ENCODE measurements around the gene UBE3B.

UBE3B gene

DNA sequence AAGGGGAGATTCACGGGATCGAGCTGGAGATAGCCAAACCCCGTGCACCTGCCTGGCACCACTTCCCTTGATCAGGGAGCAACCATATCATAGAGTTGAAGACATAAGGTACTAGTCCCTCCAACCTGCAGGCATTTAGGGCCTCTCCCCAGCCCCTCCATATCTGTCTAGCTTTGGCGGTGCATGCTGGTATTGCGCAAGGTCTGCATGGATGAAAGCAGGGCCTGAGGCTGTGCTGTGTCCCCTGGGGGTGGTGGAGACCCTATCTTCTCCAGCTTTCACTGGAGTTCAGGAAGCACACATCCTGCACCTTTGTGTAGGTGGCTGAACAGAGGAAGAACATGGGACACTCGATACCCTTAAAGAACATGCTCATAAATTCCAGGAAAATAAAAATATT lies 47.2 kb upstream of the UBE3B start:
- TF ChIP-seq, protein P1, sequence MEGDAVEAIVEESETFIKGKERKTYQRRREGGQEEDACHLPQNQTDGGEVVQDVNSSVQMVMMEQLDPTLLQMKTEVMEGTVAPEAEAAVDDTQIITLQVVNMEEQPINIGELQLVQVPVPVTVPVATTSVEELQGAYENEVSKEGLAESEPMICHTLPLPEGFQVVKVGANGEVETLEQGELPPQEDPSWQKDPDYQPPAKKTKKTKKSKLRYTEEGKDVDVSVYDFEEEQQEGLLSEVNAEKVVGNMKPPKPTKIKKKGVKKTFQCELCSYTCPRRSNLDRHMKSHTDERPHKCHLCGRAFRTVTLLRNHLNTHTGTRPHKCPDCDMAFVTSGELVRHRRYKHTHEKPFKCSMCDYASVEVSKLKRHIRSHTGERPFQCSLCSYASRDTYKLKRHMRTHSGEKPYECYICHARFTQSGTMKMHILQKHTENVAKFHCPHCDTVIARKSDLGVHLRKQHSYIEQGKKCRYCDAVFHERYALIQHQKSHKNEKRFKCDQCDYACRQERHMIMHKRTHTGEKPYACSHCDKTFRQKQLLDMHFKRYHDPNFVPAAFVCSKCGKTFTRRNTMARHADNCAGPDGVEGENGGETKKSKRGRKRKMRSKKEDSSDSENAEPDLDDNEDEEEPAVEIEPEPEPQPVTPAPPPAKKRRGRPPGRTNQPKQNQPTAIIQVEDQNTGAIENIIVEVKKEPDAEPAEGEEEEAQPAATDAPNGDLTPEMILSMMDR (conservative IDR thresholded peaks at IDR 0.05; ENCODE audit: low read length) = no peak
- no peak for TF ChIP-seq EZH2phosphoT487 (IDR thresholded peaks at IDR 0.05; ENCODE audit: borderline replicate concordance)

DNA sequence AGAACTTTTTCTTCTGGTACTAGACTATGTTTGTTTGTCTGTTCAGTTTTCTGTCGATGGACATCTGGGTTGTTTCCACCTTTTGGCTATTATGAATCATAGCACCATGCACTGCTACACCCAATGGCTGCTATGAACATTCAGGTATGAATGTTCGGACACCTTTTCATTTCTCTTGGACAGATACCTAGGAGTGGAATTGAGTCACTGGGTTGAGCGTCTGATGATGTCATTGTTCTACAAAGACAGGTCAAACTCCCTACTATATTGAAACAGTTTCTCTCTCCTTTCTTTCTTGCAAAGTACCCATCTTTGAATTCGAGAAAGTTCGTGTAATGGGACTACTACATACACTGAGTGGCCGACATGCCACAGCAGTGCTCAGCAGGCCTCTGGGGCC lies 45.0 kb upstream of the UBE3B start:
- H3K4me2 ChIP-seq (ENCODE audit: low read depth, low read length, poor library complexity, severe bottlenecking) = no peak overlapping the region
- H3K27me3 ChIP-seq (ENCODE audit: insufficient read depth, low read length, poor library complexity, severe bottlenecking) = no peaks in the 10 kb centered on the region
- no peaks in the 10 kb centered on the region for H3K36me3 ChIP-seq (ENCODE audit: insufficient read depth, low read length)
- H3K9ac ChIP-seq (ENCODE audit: low read depth, low read length, poor library complexity, severe bottlenecking) = no peak overlapping the region
- no peak overlapping the region for H2AFZ ChIP-seq (ENCODE audit: low read length)
- no peaks in the 10 kb centered on the region for H3K9me2 ChIP-seq (replicated peaks; ENCODE audit: low read depth, low read length)
- H3F3A ChIP-seq (ENCODE audit: low read depth) = no peaks in the 10 kb centered on the region
- no peaks in the 10 kb centered on the region for H3K9me3 ChIP-seq (ENCODE audit: insufficient read depth, low read depth, low read length)
- TF ChIP-seq, protein P1 (conservative IDR thresholded peaks at IDR 0.05; ENCODE audit: low read length) = no peak
- TF ChIP-seq EZH2phosphoT487 (IDR thresholded peaks at IDR 0.05; ENCODE audit: borderline replicate concordance) = no peak
- H3K4me1 ChIP-seq (ENCODE audit: insufficient read depth, low read length, poor library complexity, severe bottlenecking) = no peaks in the 10 kb centered on the region
- H3K4me3 ChIP-seq (ENCODE audit: low read length, poor library complexity, severe bottlenecking) = no peak overlapping the region
- H3K79me2 ChIP-seq (ENCODE audit: insufficient read depth, low read length) = no peaks in the 10 kb centered on the region
- no peaks in the 10 kb centered on the region for H4K20me1 ChIP-seq (ENCODE audit: insufficient read depth, low read length, poor library complexity, severe bottlenecking)

More for the DNA sequence above, 47.2 kb upstream of the UBE3B start:
- Histone ChIP-seq H3K36me3 (ENCODE audit: insufficient read depth, low read length) (no peaks in the 10 kb centered on the region), H2AFZ (ENCODE audit: low read length) (no peak overlapping the region), H3K9me2 (replicated peaks; ENCODE audit: low read depth, low read length) (no peaks in the 10 kb centered on the region), H3K4me3 (ENCODE audit: low read length, poor library complexity, severe bottlenecking) (no peak overlapping the region), H3K27me3 (ENCODE audit: insufficient read depth, low read length, poor library complexity, severe bottlenecking) (no peaks in the 10 kb centered on the region), H3F3A (ENCODE audit: low read depth) (no peaks in the 10 kb centered on the region), H3K4me2 (ENCODE audit: low read depth, low read length, poor library complexity, severe bottlenecking) (no peak overlapping the region), H3K9ac (ENCODE audit: low read depth, low read length, poor library complexity, severe bottlenecking) (no peak overlapping the region), H3K9me3 (ENCODE audit: insufficient read depth, low read depth, low read length) (no peaks in the 10 kb centered on the region), H3K4me1 (ENCODE audit: insufficient read depth, low read length, poor library complexity, severe bottlenecking) (no peaks in the 10 kb centered on the region), H4K20me1 (ENCODE audit: insufficient read depth, low read length, poor library complexity, severe bottlenecking) (no peaks in the 10 kb centered on the region), H3K79me2 (ENCODE audit: insufficient read depth, low read length) (no peaks in the 10 kb centered on the region)

DNA sequence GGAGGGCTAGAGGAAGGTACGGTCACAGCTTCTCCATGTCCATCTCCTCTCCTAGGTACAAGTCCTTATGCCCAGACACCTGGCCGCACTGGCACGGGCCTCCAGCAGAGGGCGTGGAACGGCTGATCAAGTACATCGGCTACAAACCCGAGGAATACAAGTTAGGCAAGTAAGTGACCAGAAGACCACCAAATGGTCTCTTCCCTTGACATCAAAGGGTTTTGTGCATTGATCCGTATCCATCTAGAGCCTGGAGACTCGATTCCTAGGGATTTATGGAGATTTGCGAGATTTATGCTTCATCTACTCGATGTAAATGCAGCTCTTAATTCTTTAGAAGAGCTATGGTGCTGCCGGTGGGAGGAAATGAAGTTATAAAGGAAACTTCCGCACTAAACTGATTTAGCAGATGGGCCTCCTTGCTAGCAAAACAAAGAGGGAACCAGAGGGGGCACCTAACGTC lies 44.6 kb upstream of the UBE3B start:
- no peaks in the 10 kb centered on the region for H3F3A ChIP-seq (ENCODE audit: low read depth)
- H3K79me2 ChIP-seq (ENCODE audit: insufficient read depth, low read length) = no peaks in the 10 kb centered on the region
- no peaks in the 10 kb centered on the region for H3K27me3 ChIP-seq (ENCODE audit: insufficient read depth, low read length, poor library complexity, severe bottlenecking)
- H3K4me3 ChIP-seq (ENCODE audit: low read length, poor library complexity, severe bottlenecking) = no peak overlapping the region
- TF ChIP-seq, protein P1 (conservative IDR thresholded peaks at IDR 0.05; ENCODE audit: low read length) = peak; percentile 96
- TF ChIP-seq EZH2phosphoT487 (IDR thresholded peaks at IDR 0.05; ENCODE audit: borderline replicate concordance) = no peak
- H4K20me1 ChIP-seq (ENCODE audit: insufficient read depth, low read length, poor library complexity, severe bottlenecking) = no peaks in the 10 kb centered on the region
- peak overlapping the region; percentile 81; the same call in 1 of the 2 replicates for H2AFZ ChIP-seq (ENCODE audit: low read length)
- no peaks in the 10 kb centered on the region for H3K9me3 ChIP-seq (ENCODE audit: insufficient read depth, low read depth, low read length)
- H3K9ac ChIP-seq (ENCODE audit: low read depth, low read length, poor library complexity, severe bottlenecking) = no peak overlapping the region
- H3K4me1 ChIP-seq (ENCODE audit: insufficient read depth, low read length, poor library complexity, severe bottlenecking) = no peaks in the 10 kb centered on the region
- H3K4me2 ChIP-seq (ENCODE audit: low read depth, low read length, poor library complexity, severe bottlenecking) = peak overlapping the region; percentile 14
- H3K9me2 ChIP-seq (replicated peaks; ENCODE audit: low read depth, low read length) = no peaks in the 10 kb centered on the region
- H3K36me3 ChIP-seq (ENCODE audit: insufficient read depth, low read length) = no peaks in the 10 kb centered on the region
